ENCODE measurements around the gene CCDC28B. TPM values are rescaled to one million over a fixed set of nuclear protein-coding genes. Genes with fewer than 3 reads are reported as not detected.

CCDC28B gene
- total and polyA plus RNA-seq, 2 of the 13 experiments (the other 11 are each of a cell fraction or from before 2014, with no cell fraction given) = 2.6 to 3.5 TPM

DNA sequence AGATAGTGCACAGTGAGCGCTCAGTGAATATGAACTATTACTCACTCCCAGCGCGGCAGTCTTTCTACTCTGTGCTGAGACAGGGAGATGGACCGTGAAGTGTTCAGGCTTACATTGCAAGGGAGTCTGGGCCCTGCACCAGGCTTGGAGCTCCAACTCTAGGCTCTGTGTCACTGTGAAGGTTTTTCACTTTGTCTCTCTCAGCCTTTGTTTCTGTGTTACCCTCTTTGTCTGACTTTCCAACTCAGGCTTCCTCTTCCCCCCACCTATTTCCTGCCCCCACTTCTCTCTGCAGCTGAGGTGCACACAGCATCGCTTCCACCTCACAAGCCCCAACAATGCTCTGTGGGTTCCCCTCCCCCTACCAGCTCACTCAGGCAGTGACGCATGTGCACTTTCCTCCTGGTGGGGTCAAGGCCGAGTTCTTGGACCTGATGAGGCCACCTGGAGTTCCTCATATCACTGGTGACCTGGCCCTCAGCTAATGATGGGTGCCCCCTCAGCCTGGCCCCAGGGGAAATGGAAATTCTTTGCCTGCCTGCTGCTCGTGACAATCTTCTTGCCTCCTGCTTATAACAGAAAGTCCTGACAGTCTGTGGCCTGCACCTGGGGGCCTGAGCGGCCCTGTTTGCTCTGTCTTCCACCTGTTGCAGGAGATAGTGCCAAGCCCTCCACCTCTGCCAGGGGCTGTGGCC is 49.6 kb downstream of the CCDC28B start (continued):
- TF ChIP-seq, protein P1, sequence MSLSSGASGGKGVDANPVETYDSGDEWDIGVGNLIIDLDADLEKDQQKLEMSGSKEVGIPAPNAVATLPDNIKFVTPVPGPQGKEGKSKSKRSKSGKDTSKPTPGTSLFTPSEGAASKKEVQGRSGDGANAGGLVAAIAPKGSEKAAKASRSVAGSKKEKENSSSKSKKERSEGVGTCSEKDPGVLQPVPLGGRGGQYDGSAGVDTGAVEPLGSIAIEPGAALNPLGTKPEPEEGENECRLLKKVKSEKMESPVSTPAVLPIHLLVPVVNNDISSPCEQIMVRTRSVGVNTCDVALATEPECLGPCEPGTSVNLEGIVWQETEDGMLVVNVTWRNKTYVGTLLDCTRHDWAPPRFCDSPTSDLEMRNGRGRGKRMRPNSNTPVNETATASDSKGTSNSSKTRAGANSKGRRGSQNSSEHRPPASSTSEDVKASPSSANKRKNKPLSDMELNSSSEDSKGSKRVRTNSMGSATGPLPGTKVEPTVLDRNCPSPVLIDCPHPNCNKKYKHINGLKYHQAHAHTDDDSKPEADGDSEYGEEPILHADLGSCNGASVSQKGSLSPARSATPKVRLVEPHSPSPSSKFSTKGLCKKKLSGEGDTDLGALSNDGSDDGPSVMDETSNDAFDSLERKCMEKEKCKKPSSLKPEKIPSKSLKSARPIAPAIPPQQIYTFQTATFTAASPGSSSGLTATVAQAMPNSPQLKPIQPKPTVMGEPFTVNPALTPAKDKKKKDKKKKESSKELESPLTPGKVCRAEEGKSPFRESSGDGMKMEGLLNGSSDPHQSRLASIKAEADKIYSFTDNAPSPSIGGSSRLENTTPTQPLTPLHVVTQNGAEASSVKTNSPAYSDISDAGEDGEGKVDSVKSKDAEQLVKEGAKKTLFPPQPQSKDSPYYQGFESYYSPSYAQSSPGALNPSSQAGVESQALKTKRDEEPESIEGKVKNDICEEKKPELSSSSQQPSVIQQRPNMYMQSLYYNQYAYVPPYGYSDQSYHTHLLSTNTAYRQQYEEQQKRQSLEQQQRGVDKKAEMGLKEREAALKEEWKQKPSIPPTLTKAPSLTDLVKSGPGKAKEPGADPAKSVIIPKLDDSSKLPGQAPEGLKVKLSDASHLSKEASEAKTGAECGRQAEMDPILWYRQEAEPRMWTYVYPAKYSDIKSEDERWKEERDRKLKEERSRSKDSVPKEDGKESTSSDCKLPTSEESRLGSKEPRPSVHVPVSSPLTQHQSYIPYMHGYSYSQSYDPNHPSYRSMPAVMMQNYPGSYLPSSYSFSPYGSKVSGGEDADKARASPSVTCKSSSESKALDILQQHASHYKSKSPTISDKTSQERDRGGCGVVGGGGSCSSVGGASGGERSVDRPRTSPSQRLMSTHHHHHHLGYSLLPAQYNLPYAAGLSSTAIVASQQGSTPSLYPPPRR (CRISPR knock-in tag; IDR thresholded peaks at IDR 0.05; ENCODE audit: borderline replicate concordance) = peak; percentile 83
- 0 out of 2 replicates have a peak, but pooled peaks have one; percentile 40 for TF ChIP-seq ZNF569 (CRISPR knock-in tag; IDR thresholded peaks at IDR 0.05; ENCODE audit: borderline replicate concordance)
- no peak for TF ChIP-seq ZNF816 (CRISPR knock-in tag; IDR thresholded peaks at IDR 0.05; ENCODE audit: borderline replicate concordance)
- no peak for TF ChIP-seq JARID2 (CRISPR knock-in tag; IDR thresholded peaks at IDR 0.05; ENCODE audit: insufficient replicate concordance)
- no peak for TF ChIP-seq ZNF3 (CRISPR knock-in tag; IDR thresholded peaks at IDR 0.05)
- TF ChIP-seq, protein P2, sequence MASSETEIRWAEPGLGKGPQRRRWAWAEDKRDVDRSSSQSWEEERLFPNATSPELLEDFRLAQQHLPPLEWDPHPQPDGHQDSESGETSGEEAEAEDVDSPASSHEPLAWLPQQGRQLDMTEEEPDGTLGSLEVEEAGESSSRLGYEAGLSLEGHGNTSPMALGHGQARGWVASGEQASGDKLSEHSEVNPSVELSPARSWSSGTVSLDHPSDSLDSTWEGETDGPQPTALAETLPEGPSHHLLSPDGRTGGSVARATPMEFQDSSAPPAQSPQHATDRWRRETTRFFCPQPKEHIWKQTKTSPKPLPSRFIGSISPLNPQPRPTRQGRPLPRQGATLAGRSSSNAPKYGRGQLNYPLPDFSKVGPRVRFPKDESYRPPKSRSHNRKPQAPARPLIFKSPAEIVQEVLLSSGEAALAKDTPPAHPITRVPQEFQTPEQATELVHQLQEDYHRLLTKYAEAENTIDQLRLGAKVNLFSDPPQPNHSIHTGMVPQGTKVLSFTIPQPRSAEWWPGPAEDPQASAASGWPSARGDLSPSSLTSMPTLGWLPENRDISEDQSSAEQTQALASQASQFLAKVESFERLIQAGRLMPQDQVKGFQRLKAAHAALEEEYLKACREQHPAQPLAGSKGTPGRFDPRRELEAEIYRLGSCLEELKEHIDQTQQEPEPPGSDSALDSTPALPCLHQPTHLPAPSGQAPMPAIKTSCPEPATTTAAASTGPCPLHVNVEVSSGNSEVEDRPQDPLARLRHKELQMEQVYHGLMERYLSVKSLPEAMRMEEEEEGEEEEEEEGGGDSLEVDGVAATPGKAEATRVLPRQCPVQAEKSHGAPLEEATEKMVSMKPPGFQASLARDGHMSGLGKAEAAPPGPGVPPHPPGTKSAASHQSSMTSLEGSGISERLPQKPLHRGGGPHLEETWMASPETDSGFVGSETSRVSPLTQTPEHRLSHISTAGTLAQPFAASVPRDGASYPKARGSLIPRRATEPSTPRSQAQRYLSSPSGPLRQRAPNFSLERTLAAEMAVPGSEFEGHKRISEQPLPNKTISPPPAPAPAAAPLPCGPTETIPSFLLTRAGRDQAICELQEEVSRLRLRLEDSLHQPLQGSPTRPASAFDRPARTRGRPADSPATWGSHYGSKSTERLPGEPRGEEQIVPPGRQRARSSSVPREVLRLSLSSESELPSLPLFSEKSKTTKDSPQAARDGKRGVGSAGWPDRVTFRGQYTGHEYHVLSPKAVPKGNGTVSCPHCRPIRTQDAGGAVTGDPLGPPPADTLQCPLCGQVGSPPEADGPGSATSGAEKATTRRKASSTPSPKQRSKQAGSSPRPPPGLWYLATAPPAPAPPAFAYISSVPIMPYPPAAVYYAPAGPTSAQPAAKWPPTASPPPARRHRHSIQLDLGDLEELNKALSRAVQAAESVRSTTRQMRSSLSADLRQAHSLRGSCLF (CRISPR knock-in tag; IDR thresholded peaks at IDR 0.05; ENCODE audit: borderline replicate concordance) = no peak
- TF ChIP-seq SP4 (CRISPR knock-in tag; IDR thresholded peaks at IDR 0.05) = peak; percentile 13; the same call in 1 of the 2 replicates
- no peak for TF ChIP-seq NFIB (CRISPR knock-in tag; IDR thresholded peaks at IDR 0.05; ENCODE audit: borderline replicate concordance)
- no peak for TF ChIP-seq ZNF337 (CRISPR knock-in tag; IDR thresholded peaks at IDR 0.05; ENCODE audit: borderline replicate concordance, low read depth)
- no peak; the same call in 1 of the 2 replicates for TF ChIP-seq ZNF563 (CRISPR knock-in tag; IDR thresholded peaks at IDR 0.05)
- TF ChIP-seq ZFP41 (CRISPR knock-in tag; IDR thresholded peaks at IDR 0.05; ENCODE audit: borderline replicate concordance) = no peak
- TF ChIP-seq, protein P3, sequence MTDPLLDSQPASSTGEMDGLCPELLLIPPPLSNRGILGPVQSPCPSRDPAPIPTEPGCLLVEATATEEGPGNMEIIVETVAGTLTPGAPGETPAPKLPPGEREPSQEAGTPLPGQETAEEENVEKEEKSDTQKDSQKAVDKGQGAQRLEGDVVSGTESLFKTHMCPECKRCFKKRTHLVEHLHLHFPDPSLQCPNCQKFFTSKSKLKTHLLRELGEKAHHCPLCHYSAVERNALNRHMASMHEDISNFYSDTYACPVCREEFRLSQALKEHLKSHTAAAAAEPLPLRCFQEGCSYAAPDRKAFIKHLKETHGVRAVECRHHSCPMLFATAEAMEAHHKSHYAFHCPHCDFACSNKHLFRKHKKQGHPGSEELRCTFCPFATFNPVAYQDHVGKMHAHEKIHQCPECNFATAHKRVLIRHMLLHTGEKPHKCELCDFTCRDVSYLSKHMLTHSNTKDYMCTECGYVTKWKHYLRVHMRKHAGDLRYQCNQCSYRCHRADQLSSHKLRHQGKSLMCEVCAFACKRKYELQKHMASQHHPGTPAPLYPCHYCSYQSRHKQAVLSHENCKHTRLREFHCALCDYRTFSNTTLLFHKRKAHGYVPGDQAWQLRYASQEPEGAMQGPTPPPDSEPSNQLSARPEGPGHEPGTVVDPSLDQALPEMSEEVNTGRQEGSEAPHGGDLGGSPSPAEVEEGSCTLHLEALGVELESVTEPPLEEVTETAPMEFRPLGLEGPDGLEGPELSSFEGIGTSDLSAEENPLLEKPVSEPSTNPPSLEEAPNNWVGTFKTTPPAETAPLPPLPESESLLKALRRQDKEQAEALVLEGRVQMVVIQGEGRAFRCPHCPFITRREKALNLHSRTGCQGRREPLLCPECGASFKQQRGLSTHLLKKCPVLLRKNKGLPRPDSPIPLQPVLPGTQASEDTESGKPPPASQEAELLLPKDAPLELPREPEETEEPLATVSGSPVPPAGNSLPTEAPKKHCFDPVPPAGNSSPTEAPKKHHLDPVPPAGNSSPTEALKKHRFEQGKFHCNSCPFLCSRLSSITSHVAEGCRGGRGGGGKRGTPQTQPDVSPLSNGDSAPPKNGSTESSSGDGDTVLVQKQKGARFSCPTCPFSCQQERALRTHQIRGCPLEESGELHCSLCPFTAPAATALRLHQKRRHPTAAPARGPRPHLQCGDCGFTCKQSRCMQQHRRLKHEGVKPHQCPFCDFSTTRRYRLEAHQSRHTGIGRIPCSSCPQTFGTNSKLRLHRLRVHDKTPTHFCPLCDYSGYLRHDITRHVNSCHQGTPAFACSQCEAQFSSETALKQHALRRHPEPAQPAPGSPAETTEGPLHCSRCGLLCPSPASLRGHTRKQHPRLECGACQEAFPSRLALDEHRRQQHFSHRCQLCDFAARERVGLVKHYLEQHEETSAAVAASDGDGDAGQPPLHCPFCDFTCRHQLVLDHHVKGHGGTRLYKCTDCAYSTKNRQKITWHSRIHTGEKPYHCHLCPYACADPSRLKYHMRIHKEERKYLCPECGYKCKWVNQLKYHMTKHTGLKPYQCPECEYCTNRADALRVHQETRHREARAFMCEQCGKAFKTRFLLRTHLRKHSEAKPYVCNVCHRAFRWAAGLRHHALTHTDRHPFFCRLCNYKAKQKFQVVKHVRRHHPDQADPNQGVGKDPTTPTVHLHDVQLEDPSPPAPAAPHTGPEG (CRISPR knock-in tag; IDR thresholded peaks at IDR 0.05) = no peak; the same call in 1 of the 2 replicates
